GM19239 (cell line): ENCODE measurements around the gene SND1.

Source experiments
- DNase-seq: peaks from one replicate; pipeline ENCODE4 v3.0.0; 2011; ENCODE audit warnings: low spot score; ENCODE audit not compliant: insufficient read length
- FAIRE-seq: peaks from 2 replicates; lab custom pipeline; 2011; peaks lifted over from hg19 to GRCh38; lab: Jason Lieb, UNC

The SND1 gene

GRCh38 chr7:127651556-127652332 lies at the start of gene SND1:
TSS of gene SND1 (plus strand) at chr7:127652194. CDS start at chr7:127652374, 180 bp downstream.
- FAIRE-seq (peak; percentile 91), DNase-seq (peak; percentile 87)

GRCh38 chr7:127608446-127608845 lies 43.5 kb upstream of the SND1 start:
- FAIRE-seq (no peak), DNase-seq (no peak)

GRCh38 chr7:127609297-127609696 lies 42.7 kb upstream of the SND1 start:
- FAIRE-seq, result no peak

DNA sequence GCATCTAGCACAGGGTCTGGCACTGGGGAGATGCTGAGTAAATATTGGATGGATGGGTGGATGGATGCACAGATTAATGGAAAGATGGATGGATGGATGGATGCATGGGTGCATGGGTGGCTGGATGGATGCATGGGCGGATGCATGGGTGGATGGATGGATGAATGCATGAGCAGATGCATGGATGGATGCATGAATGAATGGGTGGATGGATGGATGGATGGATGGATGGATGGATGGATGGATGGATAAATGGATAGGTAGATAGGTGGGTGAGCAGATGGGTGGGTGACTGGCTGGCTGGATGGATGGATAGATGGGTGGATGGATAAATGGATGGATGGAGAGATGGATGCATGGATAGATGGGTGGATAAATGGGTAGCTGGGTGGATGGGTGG lies 39.7 kb upstream of the SND1 start:
- DNase-seq, result no peak
- no peak for FAIRE-seq

More at GRCh38 chr7:127609297-127609696, 42.7 kb upstream of the SND1 start:
- no peak for DNase-seq

GRCh38 chr7:127616724-127617123 lies 35.3 kb upstream of the SND1 start:
- FAIRE-seq (no peak), DNase-seq (no peak)

GRCh38 chr7:127618042-127618441 lies 34.0 kb upstream of the SND1 start, which contains the start of gene PAX4:
TSS of gene PAX4 (minus strand) at chr7:127618142. CDS start at chr7:127615928, 2,214 bp downstream.
- FAIRE-seq (no peak), DNase-seq (no peak)

DNA sequence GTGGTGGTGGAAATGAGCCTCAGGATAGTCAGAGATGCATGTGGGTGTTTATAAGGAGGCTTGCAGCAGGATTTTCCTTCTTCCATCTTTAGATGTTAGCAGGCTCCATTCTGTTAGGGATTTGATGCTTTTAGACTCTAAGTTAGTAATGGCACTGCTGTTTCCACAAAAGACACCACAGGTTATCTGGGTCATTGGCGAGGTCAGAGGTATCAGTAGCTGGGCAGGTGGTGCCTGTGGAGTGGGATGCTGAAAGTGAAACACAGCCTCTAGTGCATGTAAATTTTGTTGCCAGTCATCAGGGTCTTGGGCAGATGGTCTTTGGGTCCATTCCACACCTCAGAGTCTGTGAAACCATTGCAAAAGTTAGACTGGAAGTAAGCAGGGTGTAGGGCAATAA lies 33.2 kb upstream of the SND1 start:
- FAIRE-seq, result no peak
- no peak for DNase-seq

GRCh38 chr7:127619681-127620405 lies 32.2 kb upstream of the SND1 start:
- DNase-seq (no peak), FAIRE-seq (no peak)

DNA sequence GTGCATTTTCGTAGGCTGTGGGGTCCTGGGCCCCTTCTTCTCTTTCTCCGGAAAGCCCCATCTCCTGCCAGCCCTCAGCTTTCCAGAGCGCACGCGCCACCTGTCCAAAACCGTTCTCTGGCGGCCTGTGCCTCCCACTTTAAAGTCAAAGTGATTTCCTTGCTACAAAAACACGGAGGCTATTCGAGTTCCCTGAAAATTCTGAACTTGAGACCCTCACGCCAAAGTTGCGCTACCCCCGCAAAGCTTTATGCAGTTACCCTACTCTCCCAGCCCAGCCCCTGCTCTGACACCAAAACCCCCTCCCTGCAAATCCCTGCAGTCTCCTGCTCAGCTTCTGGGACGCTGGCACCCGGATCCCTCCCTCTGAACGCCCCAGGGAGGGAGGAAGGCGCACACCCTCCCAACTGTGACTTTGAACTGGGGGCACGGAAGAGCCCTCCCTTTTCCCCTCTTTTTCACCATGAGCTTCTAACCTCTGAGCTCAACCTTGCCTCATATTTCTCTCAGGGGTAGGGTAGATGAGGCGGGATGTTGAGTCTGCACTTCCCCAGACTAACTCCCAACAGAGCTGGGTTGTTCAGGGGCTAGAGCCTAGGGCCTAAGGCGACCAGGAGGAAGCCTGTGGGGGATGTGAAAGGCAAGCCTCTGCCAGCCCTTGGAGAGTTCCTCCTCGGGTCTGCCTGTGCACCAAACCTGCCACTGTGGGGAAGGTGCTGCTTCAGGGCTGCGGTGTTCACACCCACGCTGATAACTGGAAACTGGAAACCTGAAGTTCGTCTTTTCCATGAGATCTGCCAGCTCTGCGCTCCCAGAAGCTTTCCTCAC lies 31.4 kb upstream of the SND1 start:
- no peak for DNase-seq
- FAIRE-seq, result no peak

DNA sequence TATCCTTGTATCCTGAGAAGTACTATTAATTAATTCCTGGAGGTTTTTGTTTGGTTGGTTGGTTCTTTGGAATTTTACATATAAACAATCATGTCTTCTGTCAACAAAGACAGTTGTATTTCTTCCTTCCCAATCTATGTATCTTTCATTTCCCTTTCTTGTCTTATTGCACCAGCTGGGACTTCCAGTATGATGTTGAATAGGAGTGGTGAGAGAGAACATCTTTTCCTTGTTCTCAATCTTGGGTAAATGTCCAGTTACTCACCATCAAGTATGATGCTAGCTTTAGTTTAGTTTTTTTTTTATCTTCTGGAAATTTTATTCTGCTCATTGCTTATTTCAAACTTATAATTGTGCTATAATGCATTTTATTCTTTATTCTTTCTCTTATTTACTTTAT lies 26.7 kb upstream of the SND1 start:
- FAIRE-seq (no peak), DNase-seq (no peak)

GRCh38 chr7:127628445-127628844 lies 23.5 kb upstream of the SND1 start:
- FAIRE-seq (no peak), DNase-seq (no peak)

GRCh38 chr7:127629268-127629854 lies 22.6 kb upstream of the SND1 start:
- DNase-seq (no peak), FAIRE-seq (no peak)

GRCh38 chr7:127632276-127632910 lies 19.6 kb upstream of the SND1 start:
- DNase-seq (no peak), FAIRE-seq (no peak)

- DNase-seq (no peak), FAIRE-seq (no peak)
Observed at GRCh38 chr7:127635659-127636285, 16.2 kb upstream of the SND1 start.

DNA sequence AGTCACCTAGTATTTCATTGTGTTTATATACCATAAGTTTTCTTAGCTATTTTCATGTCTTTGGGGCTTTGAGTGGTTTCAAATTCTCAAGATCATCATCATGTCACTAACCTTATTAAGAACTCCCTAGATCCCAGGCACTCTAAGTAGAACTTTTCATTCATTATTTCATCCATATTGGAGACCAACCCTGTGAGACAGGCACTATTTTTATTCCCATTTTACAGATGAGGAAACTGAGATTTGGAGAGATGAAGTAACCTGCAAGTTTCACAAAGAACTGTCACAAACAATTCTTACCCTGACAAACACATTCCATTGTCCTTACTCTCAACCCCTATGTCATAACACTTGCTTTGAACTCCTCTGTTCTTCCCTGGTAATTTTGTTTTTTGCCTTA lies 13.8 kb upstream of the SND1 start:
- FAIRE-seq (no peak), DNase-seq (no peak)

GRCh38 chr7:127644484-127644883 lies 7.5 kb upstream of the SND1 start:
- DNase-seq (no peak), FAIRE-seq (no peak)

DNA sequence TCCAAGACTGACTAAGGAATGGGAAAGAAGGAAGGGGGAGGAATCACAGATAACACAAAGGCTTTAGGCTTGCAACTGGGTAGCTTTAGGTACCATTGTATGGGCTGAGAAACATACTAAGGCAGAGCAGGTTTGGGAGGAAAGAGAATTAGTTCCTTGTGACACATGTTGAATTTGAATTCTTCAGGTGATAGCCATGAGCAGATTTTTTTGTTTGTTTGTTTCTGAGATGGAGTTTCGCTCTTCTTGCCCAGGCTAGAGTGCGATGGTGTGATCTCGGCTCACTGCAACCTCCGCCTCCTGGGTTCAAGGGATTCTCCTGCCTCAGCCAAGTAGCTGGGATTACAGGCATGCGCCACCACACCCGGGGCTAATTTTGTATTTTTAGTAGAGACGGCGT lies 4.4 kb upstream of the SND1 start:
- DNase-seq, result no peak

GRCh38 chr7:127648986-127649385 lies 3.0 kb upstream of the SND1 start:
- FAIRE-seq, result no peak
- no peak for DNase-seq

More for the DNA sequence above, 4.4 kb upstream of the SND1 start:
- no peak for FAIRE-seq

DNA sequence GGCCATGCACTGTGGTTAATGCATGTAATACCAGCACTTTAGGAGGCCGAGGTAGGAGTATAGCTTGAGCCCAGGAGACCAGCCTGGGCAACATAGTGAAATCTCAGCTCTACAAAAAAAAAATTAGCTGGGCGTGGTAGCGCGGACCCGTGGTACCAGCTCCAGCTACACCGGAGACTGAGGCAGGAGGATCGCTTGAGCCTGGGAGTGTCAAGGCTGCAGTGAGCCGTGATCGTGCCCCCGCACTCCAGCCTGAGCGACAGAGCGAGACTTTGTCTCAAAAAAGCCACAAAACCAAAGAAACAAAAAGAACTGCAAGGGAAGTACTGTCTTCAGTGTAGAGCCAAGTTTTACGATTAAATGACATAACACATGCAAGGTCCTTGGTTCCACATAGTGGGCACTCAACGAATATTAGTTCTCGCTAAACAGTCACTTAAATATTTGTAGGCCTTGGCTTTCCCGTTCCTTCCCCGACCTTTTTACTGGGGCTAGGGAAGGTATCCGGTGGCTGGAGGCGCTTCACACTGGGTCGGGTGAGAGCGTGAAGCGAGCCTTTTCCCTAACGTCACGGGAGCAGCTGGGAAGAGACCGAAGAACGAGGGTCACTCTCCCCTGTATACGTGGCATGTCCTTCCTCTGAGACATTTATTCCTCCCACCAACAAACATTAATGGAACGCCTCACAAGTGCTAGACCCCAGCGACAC lies 993 bp upstream of the SND1 start:
- DNase-seq (no peak), FAIRE-seq (peak; percentile 82)
